GM21529 (cell line): ENCODE measurements around the gene HPSE2.
"Not testable (repeated sequence)": the region's sequence is repeated elsewhere in the genome, so short reads cannot be mapped to it uniquely, and the experiment has no call there.

Experiments used
- ATAC-seq: cut with Tn5 transposase; IDR thresholded peaks from one replicate; pipeline ENCODE4 v1.9.1; 2021; ENCODE audit not compliant: unreplicated experiment

Gene HPSE2

GRCh38 chr10:98924526-98924925 is 311.1 kb downstream of the HPSE2 start:
- no peak for ATAC-seq

DNA sequence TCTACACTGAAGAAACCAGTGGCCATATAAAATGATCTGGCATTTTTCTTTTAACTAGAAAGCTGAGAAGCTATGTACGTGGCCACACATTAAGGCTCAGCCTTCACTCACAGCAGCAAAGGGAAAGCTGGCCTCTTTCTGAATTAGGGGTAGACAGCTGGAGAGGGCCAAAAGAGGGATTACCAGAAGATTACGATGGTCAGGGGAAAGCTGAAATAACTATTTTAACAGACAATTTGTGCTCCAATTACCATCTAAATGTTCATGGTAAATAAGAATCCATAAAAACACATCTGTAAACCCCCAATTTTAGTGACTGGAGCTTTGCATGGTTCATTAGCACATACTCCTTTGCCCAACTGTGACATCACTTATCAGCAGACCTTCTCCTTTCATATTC is 314.3 kb downstream of the HPSE2 start:
- no peak for ATAC-seq

GRCh38 chr10:98920807-98921206 is 314.8 kb downstream of the HPSE2 start:
- no peak for ATAC-seq

DNA sequence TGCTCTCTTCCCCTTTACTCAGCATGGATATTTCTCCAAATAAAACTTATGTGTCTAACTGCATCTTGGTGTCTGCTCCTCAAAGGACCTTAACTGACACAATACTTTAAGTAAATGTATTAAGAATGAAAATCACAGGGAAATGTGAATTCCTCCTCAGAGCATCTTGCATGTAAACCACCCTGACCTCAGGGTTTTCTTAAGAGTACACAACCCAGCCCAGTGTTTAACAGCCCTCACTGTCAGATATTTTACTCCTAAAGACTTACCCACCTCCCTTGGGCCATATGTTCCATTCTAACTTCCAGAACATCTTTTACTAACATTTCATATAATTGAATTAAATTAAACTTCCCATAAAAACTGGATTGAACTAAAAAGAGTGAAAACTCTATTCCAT is 315.3 kb downstream of the HPSE2 start:
- ATAC-seq = no peak

DNA sequence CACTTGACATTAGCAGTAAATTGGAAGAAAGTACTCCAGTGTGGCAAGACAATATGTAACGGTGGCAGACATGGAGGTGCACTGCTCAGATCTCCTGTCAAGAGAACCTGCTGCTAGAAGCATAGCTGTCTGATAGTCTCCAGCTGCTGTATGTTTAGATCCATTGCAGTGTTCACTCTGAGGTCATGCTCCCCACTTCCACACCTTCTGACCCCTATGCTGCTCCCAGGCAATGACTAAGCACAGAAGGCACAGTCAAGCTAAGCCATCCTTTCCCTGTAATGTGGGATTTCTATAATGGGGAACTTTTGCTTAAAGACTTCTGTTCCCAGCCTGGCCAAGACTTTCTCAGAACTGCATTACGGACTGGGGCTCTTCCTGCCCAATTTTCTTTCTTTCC is 315.8 kb downstream of the HPSE2 start:
- ATAC-seq = no peak

DNA sequence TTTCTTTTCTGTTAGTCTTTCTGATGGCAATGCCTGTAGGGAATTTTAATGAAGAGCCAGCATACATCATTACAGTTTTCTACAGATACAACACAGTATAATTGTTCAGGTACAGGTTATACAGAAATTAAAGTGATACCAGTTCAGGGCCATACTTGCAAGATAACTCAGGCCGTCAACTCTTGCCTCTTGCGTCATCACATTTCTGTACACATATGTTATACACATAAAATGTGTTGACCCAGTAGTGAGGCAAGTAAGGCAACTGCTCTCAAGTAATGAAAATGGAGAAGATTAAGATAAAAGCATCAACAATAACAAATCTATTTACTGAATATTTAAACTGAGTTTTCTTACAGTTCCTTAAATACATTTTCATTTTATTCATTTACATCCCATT is 317.8 kb downstream of the HPSE2 start:
- ATAC-seq = no peak

DNA sequence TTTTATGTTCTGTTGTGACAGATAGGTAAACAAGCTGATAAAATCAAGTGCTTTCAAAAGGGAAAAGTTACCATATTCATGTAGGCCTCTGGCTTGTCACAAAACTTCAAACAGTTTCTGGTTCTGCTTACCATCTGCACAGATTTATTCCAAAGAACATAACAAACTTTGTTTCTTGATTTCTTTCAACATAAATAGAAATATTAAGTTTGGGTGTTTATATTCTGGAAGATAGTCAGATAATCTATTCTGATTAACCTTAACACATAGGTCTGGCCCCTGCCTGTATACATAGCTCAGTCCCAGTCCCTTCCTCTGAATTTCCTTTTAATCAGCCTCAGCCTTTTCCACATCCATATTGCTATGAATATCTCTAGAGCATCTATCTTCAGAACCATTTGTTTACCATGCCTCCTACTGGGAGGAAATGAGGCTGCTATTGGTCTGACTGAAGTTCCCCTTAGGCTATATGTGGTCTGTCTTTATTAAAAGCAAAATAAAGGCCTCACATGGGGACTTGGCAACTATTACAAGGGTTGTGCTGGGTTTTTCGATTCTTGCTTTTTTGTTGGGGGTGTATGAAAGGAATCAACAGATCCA is 319.0 kb downstream of the HPSE2 start:
- no peak for ATAC-seq

GRCh38 chr10:98915911-98916310 is 319.7 kb downstream of the HPSE2 start:
- no peak for ATAC-seq

DNA sequence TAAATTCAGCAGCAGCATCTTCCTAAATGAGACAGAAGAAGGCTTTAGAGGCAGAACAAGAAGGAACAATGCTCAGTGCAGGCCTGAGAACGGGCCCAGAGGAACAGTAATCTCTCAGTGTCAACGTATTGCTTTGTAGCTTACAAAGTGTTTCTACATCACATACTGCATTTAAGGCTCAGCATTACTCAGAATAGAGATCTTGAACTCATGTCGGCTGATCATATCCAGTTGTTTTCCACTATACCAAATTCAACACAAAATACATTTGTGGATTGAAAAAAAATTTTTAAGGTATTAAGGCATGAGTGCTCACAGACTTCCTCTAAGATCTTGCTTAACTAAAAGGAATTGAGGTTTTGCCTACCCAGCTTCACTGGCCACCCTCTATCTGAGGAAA is 325.1 kb downstream of the HPSE2 start:
- ATAC-seq = no peak

DNA sequence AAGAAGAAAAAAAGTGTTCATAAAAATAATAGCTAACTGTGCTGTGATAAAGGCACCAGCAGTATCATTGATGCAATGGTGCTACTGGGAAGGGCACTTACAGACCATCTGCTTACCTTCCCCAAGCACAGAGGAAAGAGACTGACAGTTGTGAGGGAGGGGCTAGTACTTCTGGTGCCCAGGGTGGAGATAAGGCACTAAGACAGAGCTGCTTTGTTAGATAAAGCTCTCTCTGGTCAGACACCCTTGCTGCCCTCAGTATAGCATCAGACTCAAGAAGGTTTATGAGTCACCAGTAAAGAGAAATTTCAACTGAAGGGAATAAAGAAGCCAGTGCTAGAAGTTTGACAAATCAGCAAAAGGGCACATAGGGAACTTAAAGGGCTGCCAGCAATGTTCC is 325.6 kb downstream of the HPSE2 start:
- ATAC-seq = no peak

GRCh38 chr10:98908868-98909267 is 326.8 kb downstream of the HPSE2 start:
- ATAC-seq = no peak

DNA sequence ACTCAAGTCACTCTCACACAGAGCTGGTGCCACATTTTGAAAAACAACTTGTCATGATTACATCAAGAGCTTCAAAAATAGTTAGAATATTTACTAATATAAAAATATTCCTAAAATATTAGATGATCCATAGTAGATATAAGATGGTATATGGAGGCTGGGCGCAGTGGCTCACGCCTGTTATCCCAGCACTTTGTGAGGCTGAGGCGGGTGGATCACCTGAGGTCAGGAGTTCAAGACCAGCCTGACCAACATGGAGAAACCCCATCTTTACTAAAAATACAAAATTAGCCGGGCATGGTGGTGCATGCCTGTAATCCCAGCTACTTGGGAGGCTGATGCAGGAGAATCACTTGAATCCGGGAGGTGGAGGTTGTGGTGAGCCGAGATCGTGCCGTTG is 327.4 kb downstream of the HPSE2 start:
- ATAC-seq = not testable (repeated sequence)

- no peak for ATAC-seq
Measured at GRCh38 chr10:98901441-98902110, 334.1 kb downstream of the HPSE2 start.

DNA sequence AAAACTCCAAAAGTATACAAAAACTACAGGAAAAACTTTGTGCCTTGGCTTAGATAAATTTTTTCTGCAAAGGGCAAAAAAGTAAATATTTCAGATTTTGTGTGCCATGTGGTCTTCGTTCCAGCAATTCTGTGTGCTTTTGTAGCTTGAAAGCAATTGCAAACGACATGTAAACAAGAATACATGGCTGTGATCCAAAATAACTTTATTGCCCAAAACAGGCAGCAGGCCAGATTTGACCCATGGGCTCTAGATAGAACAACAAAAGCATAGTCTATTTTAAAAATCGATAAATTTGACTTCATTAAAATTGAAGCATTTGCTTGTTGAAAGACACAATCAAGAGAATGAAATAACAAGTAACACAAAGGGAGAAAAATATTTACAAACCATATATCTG is 336.6 kb downstream of the HPSE2 start:
- ATAC-seq = no peak

DNA sequence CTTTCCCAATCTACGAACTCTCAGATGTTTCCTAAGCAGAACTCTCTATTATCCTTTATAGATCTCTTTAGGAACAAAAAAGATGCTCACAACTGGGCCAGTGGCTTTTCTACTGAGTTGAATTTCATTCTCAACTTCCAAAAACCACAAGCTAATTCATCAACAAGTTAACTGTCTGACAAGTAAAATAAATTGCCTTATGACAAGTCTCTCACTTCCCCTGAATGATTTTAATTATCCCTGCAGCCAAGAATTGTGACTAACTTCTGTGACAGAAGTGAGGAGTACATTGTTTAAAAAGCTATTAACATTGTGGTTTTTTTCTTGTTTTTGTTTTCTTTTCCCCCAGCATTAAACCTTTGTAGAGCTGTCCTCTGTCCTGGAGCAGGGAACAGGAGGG is 343.1 kb downstream of the HPSE2 start:
- no peak for ATAC-seq

- ATAC-seq = no peak
Measured at GRCh38 chr10:98886686-98887085, 349.0 kb downstream of the HPSE2 start.

- no peak for ATAC-seq
Measured at GRCh38 chr10:98885378-98885777, 350.3 kb downstream of the HPSE2 start.

- no peak for ATAC-seq
Measured at GRCh38 chr10:98881789-98882188, 353.9 kb downstream of the HPSE2 start.

- ATAC-seq = no peak
Measured at GRCh38 chr10:98880971-98881370, 354.7 kb downstream of the HPSE2 start.

GRCh38 chr10:98878921-98879320 is 356.7 kb downstream of the HPSE2 start:
- no peak for ATAC-seq

DNA sequence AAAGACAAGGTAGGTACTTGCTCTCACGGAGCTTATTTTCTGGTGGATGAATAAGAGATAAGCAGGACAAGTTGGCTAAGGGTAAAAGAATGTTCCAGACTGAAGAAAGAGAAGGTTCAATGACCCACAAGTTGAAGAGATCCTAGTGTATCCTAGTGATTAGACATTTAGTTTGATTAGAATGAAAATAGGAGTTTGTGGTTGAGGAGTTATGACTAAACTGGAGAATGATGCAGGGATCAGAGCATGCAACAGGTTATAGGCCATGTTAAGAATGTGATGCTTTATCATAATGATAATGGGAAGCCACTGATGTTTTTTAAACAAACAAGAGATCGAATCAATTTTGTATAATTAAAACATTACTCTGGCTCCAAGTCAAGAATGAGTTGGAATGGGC is 357.2 kb downstream of the HPSE2 start:
- no peak for ATAC-seq

GRCh38 chr10:98861962-98862361 is 373.7 kb downstream of the HPSE2 start:
- ATAC-seq = no peak

DNA sequence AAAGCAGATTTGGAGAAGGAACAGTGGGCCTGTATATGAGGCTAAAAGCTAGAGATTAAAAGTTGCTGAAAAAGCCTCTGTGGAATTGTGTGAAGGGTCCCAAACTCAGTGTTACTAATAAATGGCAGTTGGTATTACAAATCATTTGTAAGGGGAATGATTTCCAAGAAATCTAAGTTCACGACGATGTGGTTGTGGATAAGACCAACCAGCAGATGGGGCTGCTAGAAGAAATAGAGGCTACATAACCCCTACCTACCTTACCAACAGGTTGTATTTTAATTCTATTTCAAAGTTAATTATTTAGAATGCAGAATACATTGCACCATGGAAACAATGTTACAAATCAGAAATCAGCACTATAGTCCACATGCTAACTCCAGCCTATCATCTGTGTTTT is 377.1 kb downstream of the HPSE2 start:
- no peak for ATAC-seq
